ENCODE results near the gene FGG. TPM values are rescaled to one million over a fixed set of nuclear protein-coding genes. Genes with fewer than 3 reads are reported as not detected.

FGG gene
- total RNA-seq: under 1 TPM in 1 of 2 donors, not detected in 1; 0.89 TPM
- polyA plus RNA-seq (2013, experiment 1 of 2): 0.36 TPM
- 0.41 TPM for polyA plus RNA-seq (2013, experiment 2 of 2)
- long read RNA-seq, experiment 1: 0 reads
- long read RNA-seq, experiment 2: 0 reads
- long read RNA-seq, experiment 3: 0 reads
- long read RNA-seq, experiment 4: 0 reads

DNA sequence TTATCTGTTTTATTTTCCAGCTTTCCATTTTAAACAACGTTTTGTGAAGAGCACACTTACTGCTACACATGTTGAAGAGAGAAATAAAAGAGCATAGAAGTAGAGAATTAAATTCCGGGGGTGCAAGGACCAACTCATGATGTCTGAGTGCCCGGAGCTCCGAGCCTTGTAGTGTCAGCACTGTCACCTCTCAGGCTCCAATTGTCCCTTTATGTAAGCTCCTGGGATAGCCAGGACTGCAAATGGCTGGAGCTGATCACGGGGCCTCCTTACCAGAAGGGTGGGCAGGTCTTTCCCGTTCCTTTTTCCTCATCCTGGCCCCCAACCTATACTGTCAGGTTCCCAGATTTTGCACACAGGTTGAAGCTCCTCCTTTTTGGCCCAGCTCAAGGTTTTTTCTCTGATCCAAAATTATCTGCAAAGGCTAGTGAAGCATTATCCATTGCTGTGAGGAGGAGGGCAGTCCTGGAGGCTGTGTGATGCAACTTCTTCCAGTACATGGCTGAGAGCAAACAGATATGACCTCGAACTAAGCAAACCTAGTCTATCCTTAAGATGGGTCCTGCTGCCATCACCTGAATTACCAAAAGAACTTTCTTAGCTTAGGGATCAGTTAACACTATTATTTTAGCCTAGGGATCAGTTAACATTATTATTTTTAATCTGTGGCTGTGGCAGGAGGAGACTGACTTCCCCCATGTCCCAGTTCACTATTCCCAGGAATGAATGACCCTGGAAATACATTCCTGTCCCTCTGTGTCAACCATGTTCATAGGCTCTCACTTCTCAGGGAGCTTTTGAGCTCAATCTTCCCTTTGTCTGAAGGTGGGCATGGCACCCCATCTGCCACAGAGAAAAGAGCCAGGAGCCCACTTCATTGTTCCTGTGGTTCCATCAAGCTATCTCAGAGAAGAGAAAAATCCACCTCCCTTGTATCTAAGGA lies at the start of gene FGG:
FGG (minus strand) TSS at position 185 of the 943 bp plus-strand sequence; CDS start at position 138, 47 bp downstream.
- DNase-seq: no peak
- Mint-ChIP-seq H3K27ac (no peak within 1 kb of the TSS), H3K4me3 (no peak within 1 kb of the TSS), H3K27me3 (ENCODE audit: insufficient read depth) (peaks cover 5% of the 10 kb centered on the region), H3K9me3 (no peaks in the 10 kb centered on the region), H3K36me3 (ENCODE audit: low read depth) (no peaks in the 10 kb centered on the region), H3K4me1 (peaks cover 5% of the 10 kb centered on the region)
- Histone ChIP-seq H3K36me3 (ENCODE audit: control insufficient read depth, insufficient read depth, low read length) (no peaks in the 10 kb centered on the region), H3K9ac (ENCODE audit: extremely low read depth, low read length, poor library complexity, severe bottlenecking) (no peak within 1 kb of the TSS), H3K27me3 (ENCODE audit: control insufficient read depth, insufficient read depth, low read length, poor library complexity, severe bottlenecking) (peaks cover 6% of the 10 kb centered on the region), H3K27ac (ENCODE audit: low read depth, low read length) (no peak within 1 kb of the TSS), H3K4me3 (ENCODE audit: low read length) (no peak within 1 kb of the TSS), H3K9me3 (ENCODE audit: control insufficient read depth, low read length) (no peaks in the 10 kb centered on the region), H3K4me1 (ENCODE audit: control insufficient read depth, insufficient read depth, low read length) (peaks cover under 1% of the 10 kb centered on the region)
- 78 to 84% methylated on average over 4 to 7 of the region's 7 CpGs for WGBS, 2 experiments (ENCODE audit: insufficient coverage in 1 of 2, insufficient read length in 1 of 2)
- TF ChIP-seq, protein P1, sequence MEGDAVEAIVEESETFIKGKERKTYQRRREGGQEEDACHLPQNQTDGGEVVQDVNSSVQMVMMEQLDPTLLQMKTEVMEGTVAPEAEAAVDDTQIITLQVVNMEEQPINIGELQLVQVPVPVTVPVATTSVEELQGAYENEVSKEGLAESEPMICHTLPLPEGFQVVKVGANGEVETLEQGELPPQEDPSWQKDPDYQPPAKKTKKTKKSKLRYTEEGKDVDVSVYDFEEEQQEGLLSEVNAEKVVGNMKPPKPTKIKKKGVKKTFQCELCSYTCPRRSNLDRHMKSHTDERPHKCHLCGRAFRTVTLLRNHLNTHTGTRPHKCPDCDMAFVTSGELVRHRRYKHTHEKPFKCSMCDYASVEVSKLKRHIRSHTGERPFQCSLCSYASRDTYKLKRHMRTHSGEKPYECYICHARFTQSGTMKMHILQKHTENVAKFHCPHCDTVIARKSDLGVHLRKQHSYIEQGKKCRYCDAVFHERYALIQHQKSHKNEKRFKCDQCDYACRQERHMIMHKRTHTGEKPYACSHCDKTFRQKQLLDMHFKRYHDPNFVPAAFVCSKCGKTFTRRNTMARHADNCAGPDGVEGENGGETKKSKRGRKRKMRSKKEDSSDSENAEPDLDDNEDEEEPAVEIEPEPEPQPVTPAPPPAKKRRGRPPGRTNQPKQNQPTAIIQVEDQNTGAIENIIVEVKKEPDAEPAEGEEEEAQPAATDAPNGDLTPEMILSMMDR (conservative IDR thresholded peaks at IDR 0.05): no peak

DNA sequence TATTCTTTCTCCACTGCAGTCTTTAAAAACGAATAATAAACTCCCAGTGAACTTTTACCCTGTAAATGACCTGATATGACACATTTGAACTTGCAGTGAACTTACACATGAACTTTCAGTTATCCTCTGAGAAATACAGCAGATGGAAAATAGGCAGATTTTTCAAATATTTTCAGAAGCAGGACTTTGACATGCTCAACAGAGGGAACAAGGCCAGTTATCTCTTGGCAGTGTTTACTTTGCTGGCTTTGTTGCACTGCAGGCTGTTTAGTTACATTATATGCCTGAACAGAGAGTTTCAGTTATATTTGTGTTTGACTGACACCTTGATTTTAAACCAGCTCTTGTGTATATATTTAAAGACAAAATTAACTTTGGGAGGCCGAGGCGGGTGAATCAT lies 47.6 kb upstream of the FGG start:
- Histone ChIP-seq H3K9ac (ENCODE audit: extremely low read depth, low read length, poor library complexity, severe bottlenecking) (no peak overlapping the region), H3K9me3 (ENCODE audit: control insufficient read depth, low read length) (no peaks in the 10 kb centered on the region), H3K4me1 (ENCODE audit: control insufficient read depth, insufficient read depth, low read length) (no peaks in the 10 kb centered on the region), H3K36me3 (ENCODE audit: control insufficient read depth, insufficient read depth, low read length) (no peaks in the 10 kb centered on the region), H3K27me3 (ENCODE audit: control insufficient read depth, insufficient read depth, low read length, poor library complexity, severe bottlenecking) (no peaks in the 10 kb centered on the region), H3K4me3 (ENCODE audit: low read length) (no peak overlapping the region), H3K27ac (ENCODE audit: low read depth, low read length) (no peak overlapping the region)
- H3K27ac Mint-ChIP-seq: no peak overlapping the region
- no peak overlapping the region for H3K4me3 Mint-ChIP-seq
- TF ChIP-seq, protein P1 (conservative IDR thresholded peaks at IDR 0.05): no peak
- no peak for DNase-seq
- H3K36me3 Mint-ChIP-seq (ENCODE audit: low read depth): no peaks in the 10 kb centered on the region
- peaks cover 2% of the 10 kb centered on the region for H3K27me3 Mint-ChIP-seq (ENCODE audit: insufficient read depth)
- no peaks in the 10 kb centered on the region for H3K4me1 Mint-ChIP-seq
- WGBS, 2 experiments (ENCODE audit: insufficient coverage in 1 of 2, insufficient read length in 1 of 2): 94% methylated on average over 3 of the region's 3 CpGs; no CpG with 5 or more reads in 1 of the 2 experiments
- peaks cover 5% of the 10 kb centered on the region for H3K9me3 Mint-ChIP-seq

DNA sequence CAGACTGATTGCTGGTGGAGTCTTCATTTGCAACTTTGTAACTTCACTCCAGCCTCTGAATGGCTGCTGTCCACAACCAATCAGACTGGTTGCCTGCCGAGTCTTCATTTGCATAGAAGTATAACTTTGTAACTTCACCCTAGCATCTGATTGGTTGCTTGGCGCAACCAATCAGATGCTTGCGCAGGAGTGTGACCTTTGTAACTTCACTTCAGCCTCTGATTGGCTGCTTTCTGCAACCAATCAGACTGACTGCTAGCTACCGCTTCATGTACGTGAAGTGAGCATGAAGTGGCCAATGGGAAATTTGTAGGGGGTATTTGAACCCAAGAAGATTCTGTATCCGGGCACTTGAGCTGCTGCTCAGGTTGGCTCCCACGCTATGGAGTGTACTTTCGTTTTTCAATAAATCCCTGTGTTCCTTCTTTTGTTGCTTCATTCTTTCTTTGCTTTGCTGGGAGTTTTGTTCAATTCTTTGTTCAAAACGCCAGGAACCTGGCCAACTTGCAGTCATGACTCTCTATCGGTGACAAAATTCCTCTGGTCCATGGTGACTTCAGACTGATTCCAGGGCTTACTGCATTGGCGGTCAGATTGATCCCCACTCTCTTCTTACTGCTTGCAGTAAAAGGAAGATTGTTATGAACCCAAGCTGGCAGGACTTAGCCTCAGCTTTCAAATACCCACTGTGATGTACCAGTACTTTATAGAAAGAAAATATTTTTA lies 46.4 kb upstream of the FGG start:
- 93 to 96% methylated on average over 7 to 11 of the region's 11 CpGs for WGBS, 2 experiments (ENCODE audit: insufficient coverage in 1 of 2, insufficient read length in 1 of 2)
- no peaks in the 10 kb centered on the region for H3K36me3 Mint-ChIP-seq (ENCODE audit: low read depth)

More for the DNA sequence above, 46.4 kb upstream of the FGG start:
- DNase-seq: no peak
- Mint-ChIP-seq H3K27me3 (ENCODE audit: insufficient read depth) (peaks cover 2% of the 10 kb centered on the region), H3K9me3 (peaks cover 5% of the 10 kb centered on the region), H3K4me3 (no peak overlapping the region), H3K4me1 (no peaks in the 10 kb centered on the region), H3K27ac (no peak overlapping the region)
- H3K9me3 ChIP-seq (ENCODE audit: control insufficient read depth, low read length): no peaks in the 10 kb centered on the region
- H3K4me1 ChIP-seq (ENCODE audit: control insufficient read depth, insufficient read depth, low read length): no peaks in the 10 kb centered on the region
- no peak overlapping the region for H3K4me3 ChIP-seq (ENCODE audit: low read length)
- H3K27me3 ChIP-seq (ENCODE audit: control insufficient read depth, insufficient read depth, low read length, poor library complexity, severe bottlenecking): no peaks in the 10 kb centered on the region
- no peaks in the 10 kb centered on the region for H3K36me3 ChIP-seq (ENCODE audit: control insufficient read depth, insufficient read depth, low read length)
- no peak overlapping the region for H3K9ac ChIP-seq (ENCODE audit: extremely low read depth, low read length, poor library complexity, severe bottlenecking)
- no peak overlapping the region for H3K27ac ChIP-seq (ENCODE audit: low read depth, low read length)
- TF ChIP-seq, protein P1 (conservative IDR thresholded peaks at IDR 0.05): no peak

Measured in endodermal cell (in vitro differentiated cells).